ENCODE results near the gene ROBO4. TPM values are rescaled to one million over a fixed set of nuclear protein-coding genes. Genes with fewer than 3 reads are reported as not detected.

Gene ROBO4
- total RNA-seq, 2 donors from 2014 or later = 13.2 to 21.4 TPM

DNA sequence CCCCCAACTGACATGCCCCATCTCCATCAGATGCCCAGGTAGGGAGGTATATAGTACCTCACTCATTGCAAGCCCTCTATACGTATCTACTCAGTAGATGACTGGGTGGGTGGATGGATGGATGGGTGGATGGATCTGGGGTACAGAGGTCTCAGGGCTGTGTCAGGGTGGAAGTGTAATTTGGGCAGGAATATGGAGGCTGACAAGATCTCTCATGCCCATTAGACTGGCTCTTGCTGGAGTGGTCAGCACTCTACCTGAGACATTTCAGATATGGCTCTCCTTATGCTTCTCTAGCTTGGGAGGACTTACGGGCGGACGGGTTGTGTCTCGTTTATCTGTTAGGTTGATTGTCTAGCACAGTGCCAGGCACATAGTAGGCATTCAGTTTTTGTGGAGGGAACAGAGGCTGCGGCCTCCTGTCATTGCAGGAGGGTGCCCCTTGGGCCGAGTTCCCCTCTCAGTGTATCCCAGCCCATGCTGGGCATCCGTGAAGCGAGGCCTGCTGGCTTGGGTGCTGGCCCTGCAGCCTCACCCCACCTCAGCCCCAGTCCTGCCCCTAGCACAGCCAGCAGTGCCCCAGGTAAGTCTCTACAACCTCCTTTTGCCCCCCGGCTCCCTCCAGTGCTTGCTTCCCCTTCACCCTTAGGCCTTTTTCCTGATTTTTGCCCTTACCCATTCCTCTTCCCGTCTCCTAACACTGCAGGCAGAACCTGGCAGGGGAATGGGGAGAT lies 18.7 kb downstream of the ROBO4 start:
- DNase-seq = no peak
- H3K4me3 ChIP-seq = no peak overlapping the region
- ATAC-seq = no peak
- H3K27ac ChIP-seq = no peak overlapping the region
- intact Hi-C loops (cut with DNase I) = no loop called here
- 83 to 87% methylated on average over 9 to 11 of the region's 11 CpGs for WGBS, 2 donors
- H3K36me3 ChIP-seq (replicated peaks in 1 of 2; ENCODE audit: insufficient read depth in 1 of 2, low read depth in 2 of 2) = no peaks in the 10 kb centered on the region
- H3K4me1 ChIP-seq = peaks cover 27% of the 10 kb centered on the region
- no peaks in the 10 kb centered on the region for H3K27me3 ChIP-seq
- no peaks in the 10 kb centered on the region for H3K9me3 ChIP-seq
- TF ChIP-seq POLR2A (IDR thresholded peaks at IDR 0.05) (no peak), CTCF (IDR thresholded peaks at IDR 0.05) (no peak)

DNA sequence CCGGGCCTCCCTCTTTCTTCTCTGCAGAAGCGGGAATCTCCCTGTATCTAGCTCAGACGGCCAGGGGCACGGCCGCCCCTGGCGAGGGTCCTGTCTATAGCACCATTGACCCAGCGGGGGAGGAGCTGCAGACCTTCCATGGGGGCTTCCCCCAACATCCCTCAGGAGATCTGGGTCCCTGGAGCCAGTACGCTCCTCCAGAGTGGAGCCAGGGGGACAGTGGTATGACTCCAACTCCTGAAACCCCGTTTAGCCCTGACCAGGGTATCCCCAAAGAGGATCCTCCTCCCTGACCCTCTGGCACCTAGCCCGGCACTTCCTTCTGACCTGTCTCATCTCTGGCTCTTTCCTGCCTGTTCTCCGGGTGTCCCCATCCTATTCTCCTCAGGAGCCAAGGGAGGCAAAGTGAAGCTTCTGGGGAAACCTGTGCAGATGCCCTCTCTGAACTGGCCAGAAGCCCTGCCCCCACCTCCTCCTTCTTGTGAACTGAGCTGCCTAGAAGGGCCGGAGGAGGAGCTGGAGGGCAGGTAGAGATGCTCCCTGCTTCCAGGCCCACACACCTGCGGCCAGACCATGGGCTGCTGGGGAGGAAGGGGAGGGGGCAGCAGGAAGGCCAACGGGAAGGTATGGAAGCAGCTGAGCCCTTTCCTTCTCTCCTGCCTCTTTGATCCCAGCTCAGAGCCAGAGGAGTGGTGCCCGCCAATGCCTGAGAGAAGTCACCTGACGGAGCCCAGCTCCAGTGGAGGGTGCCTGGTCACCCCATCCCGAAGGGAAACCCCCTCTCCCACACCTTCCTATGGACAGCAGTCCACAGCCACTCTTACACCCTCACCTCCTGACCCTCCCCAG lies 19.5 kb downstream of the ROBO4 start:
- TF ChIP-seq CTCF (IDR thresholded peaks at IDR 0.05) (no peak), POLR2A (IDR thresholded peaks at IDR 0.05) (no peak)
- WGBS, 2 donors = 49 to 58% methylated on average over 15 to 17 of the region's 17 CpGs
- intact Hi-C loops (cut with DNase I) = no loop called here
- Histone ChIP-seq H3K27ac (no peak overlapping the region), H3K27me3 (no peaks in the 10 kb centered on the region), H3K4me3 (no peak overlapping the region), H3K9me3 (no peaks in the 10 kb centered on the region), H3K36me3 (replicated peaks in 1 of 2; ENCODE audit: insufficient read depth in 1 of 2, low read depth in 2 of 2) (no peaks in the 10 kb centered on the region), H3K4me1 (peaks cover 27% of the 10 kb centered on the region)
- DNase-seq (no peak), ATAC-seq (no peak)

DNA sequence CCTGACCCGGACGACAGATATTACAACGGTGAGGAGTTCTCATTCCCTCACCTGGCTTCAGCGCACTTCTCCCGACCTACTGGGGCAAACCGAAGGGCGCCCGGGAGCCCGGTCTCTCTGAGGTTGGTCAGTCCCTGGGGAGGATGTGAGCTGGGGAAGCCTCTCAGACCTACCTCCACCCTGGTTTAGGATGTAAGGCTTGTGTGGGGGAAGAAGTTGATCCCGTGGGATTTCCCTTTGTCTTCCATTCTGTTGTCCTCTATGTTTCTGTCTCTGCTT lies 20.1 kb downstream of the ROBO4 start:
- no peak for TF ChIP-seq CTCF (IDR thresholded peaks at IDR 0.05)
- no peak for DNase-seq
- Histone ChIP-seq H3K4me1 (peaks cover 23% of the 10 kb centered on the region), H3K9me3 (no peaks in the 10 kb centered on the region), H3K27ac (no peak overlapping the region), H3K4me3 (no peak overlapping the region), H3K27me3 (no peaks in the 10 kb centered on the region), H3K36me3 (replicated peaks in 1 of 2; ENCODE audit: insufficient read depth in 1 of 2, low read depth in 2 of 2) (no peaks in the 10 kb centered on the region)
- ATAC-seq = no peak
- intact Hi-C loops (cut with DNase I) = no loop called here
- whole genome bisulfite sequencing, 2 donors = 62 to 63% methylated on average over 8 to 10 of the region's 10 CpGs

- TF ChIP-seq CTCF (IDR thresholded peaks at IDR 0.05) = no peak
- no peak for TF ChIP-seq POLR2A (IDR thresholded peaks at IDR 0.05)
- H3K4me3 ChIP-seq = no peak overlapping the region
- no peak for DNase-seq
- no peaks in the 10 kb centered on the region for H3K36me3 ChIP-seq (replicated peaks in 1 of 2; ENCODE audit: insufficient read depth in 1 of 2, low read depth in 2 of 2)
- no peaks in the 10 kb centered on the region for H3K27me3 ChIP-seq
- H3K27ac ChIP-seq = peak overlapping the region; percentile 67 to 83 (median 78)
- ATAC-seq = no peak
- H3K9me3 ChIP-seq = no peaks in the 10 kb centered on the region
- H3K4me1 ChIP-seq = peaks cover 18% of the 10 kb centered on the region
- intact Hi-C loops (cut with DNase I) = no loop called here
- WGBS, 2 donors = 23 to 30% methylated on average over 30 of the region's 30 CpGs
These were observed 20.6 kb downstream of the ROBO4 start for GRCh38 chr11:124876818-124877630.
